K562 (cell line): Measurements from ENCODE around the gene GCNT4. TPM values are rescaled to one million over a fixed set of nuclear protein-coding genes. Genes with fewer than 3 reads are reported as not detected.

Source experiments
- ATAC-seq: fragments of 200-7000 bp; cut with Tn5 transposase; 3 replicates; pipeline ENCODE4 v1.9.1; 2020; ENCODE audit warnings: moderate library complexity
- BruUV-seq: library from RNA; stranded (reverse); fragments of 400-500 nt; replicated peaks from 2 replicates; lab custom pipeline; 2021; lab: Mats Ljungman, UMichigan
- CTCF ChIA-PET: fragments of 300-600 bp; formaldehyde crosslinking; extraction: SDS; loops from one replicate; lab custom pipeline; 2021; ENCODE audit warnings: low intra/inter-chr PET ratio; lab: Yijun Ruan, JAX
- POLR2A ChIA-PET: fragments of 300-600, 350-650 bp; sonication (Branson Sonifier 250); formaldehyde crosslinking; extraction: SDS; loops from one replicate; lab custom pipeline; 2021; ENCODE audit warnings: antibody characterized with exemption, inconsistent platforms; lab: Yijun Ruan, JAX
- DNase-seq, 4 experiments: peaks; one replicate each; pipeline versions ENCODE4 v3.0.0 to v3.0.0-alpha.2; 2011 to 2018; ENCODE audit warnings: low spot score in 3 of 4, mixed read lengths in 3 of 4; ENCODE audit errors: extremely low read depth in 1 of 4
- FAIRE-seq: peaks from 2 replicates; lab custom pipeline; 2011; peaks lifted over from hg19 to GRCh38; lab: Jason Lieb, UNC
- H2AFZ ChIP-seq: 2 replicates; pipeline ENCODE4 v1.6.0; 2011; ENCODE audit warnings: low read depth, low read length, control low read depth, inconsistent platforms
- H3K27ac ChIP-seq: fragments of 200-600 bp; 3 replicates; pipeline ENCODE4 v1.8.0; 2011; ENCODE audit warnings: low read depth, mild to moderate bottlenecking, control low read depth, inconsistent platforms, low read length, moderate library complexity, mixed read lengths; ENCODE audit errors: extremely low read depth
- H3K27me3 ChIP-seq, 2 experiments: fragments of 300-600 bp in 1 of 2; 2 replicates in 1 of 2; 3 replicates in 1 of 2; pipeline versions ENCODE4 v1.6.0 to v1.8.0; 2011; ENCODE audit warnings: inconsistent platforms in 2 of 2, low read length in 2 of 2, mild to moderate bottlenecking in 1 of 2, mixed read lengths in 1 of 2, moderate library complexity in 1 of 2; ENCODE audit not compliant: control insufficient read depth in 2 of 2, insufficient read depth in 2 of 2
- H3K36me3 ChIP-seq: fragments of 300-600 bp; 3 replicates; pipeline ENCODE4 v1.8.0; 2011; ENCODE audit warnings: mild to moderate bottlenecking, low read length, inconsistent platforms; ENCODE audit not compliant: control insufficient read depth, insufficient read depth
- H3K4me1 ChIP-seq, 2 experiments: fragments of 200-600 bp in 1 of 2; replicated peaks in 1 of 2; 2 replicates in 1 of 2; 3 replicates in 1 of 2; pipeline versions ENCODE4 v1.5.1 to v1.8.0; 2011; ENCODE audit warnings: inconsistent platforms in 2 of 2, low read length in 2 of 2, mild to moderate bottlenecking in 1 of 2, mixed read lengths in 1 of 2, moderate library complexity in 1 of 2; ENCODE audit not compliant: control insufficient read depth in 2 of 2, insufficient read depth in 2 of 2
- H3K4me2 ChIP-seq: 2 replicates; pipeline ENCODE4 v1.6.1; 2011; ENCODE audit warnings: low read length, control low read depth, inconsistent platforms, mixed read lengths; ENCODE audit not compliant: insufficient read depth
- H3K4me3 ChIP-seq: fragments of 200-600 bp; sonication (generic), shearing (Covaris generic); 2 replicates; pipeline ENCODE4 v1.5.1; 2016; ENCODE audit warnings: control low read depth, inconsistent platforms
- H3K79me2 ChIP-seq: fragments of 200-600 bp; 3 replicates; pipeline ENCODE4 v1.8.0; 2011; ENCODE audit warnings: low read length, inconsistent platforms; ENCODE audit not compliant: control insufficient read depth, insufficient read depth
- H3K9ac ChIP-seq, 2 experiments: 2 replicates each; pipeline versions ENCODE4 v1.6.0 to v1.6.1; 2011; ENCODE audit warnings: low read depth in 2 of 2, low read length in 2 of 2, control low read depth in 1 of 2, inconsistent platforms in 1 of 2, mild to moderate bottlenecking in 1 of 2, mixed read lengths in 1 of 2; ENCODE audit not compliant: insufficient read depth in 1 of 2
- H3K9me1 ChIP-seq: one replicate; pipeline ENCODE4 v1.6.0; 2011; ENCODE audit warnings: inconsistent platforms, mild to moderate bottlenecking, low read length, moderate library complexity; ENCODE audit not compliant: control insufficient read depth, insufficient read depth
- H3K9me3 ChIP-seq: replicated peaks from 2 replicates; pipeline ENCODE4 v1.5.1; 2011; ENCODE audit warnings: low read depth, low read length, inconsistent platforms; ENCODE audit not compliant: control insufficient read depth, insufficient read depth
- H4K20me1 ChIP-seq: replicated peaks from 2 replicates; pipeline ENCODE4 v1.6.1; 2011; ENCODE audit warnings: low read length, inconsistent platforms, mixed read lengths; ENCODE audit not compliant: control insufficient read depth, insufficient read depth
- PHTF2 ChIP-seq: fragments of 250-450 bp; sonication (Bioruptor Pico); IDR thresholded peaks from 2 replicates; pipeline ENCODE4 v1.5.0; 2021; ENCODE audit warnings: mild to moderate bottlenecking
- PRPF4 ChIP-seq: fragments of 200-400 bp; formaldehyde crosslinking; IDR thresholded peaks from one replicate; pipeline ENCODE4 v1.6.1; 2017; ENCODE audit warnings: low read length, low read depth, mild to moderate bottlenecking; ENCODE audit not compliant: insufficient read depth, poor library complexity, severe bottlenecking
- PTRF ChIP-seq: fragments of 450-650 bp; IDR thresholded peaks from 2 replicates; pipeline ENCODE4 v1.6.1; 2016; ENCODE audit warnings: mild to moderate bottlenecking, missing genetic modification characterization, missing compliant biosample characterization
- RAD51 ChIP-seq: fragments of 450-650 bp; IDR thresholded peaks from 2 replicates; pipeline ENCODE4 v1.7.1; 2016; ENCODE audit warnings: low read depth, mild to moderate bottlenecking, borderline replicate concordance
- RB1 ChIP-seq: fragments of 450-650 bp; IDR thresholded peaks from 2 replicates; pipeline ENCODE4 v1.6.1; 2017; ENCODE audit warnings: low read depth, mild to moderate bottlenecking
- RBM34 ChIP-seq: fragments of 200-400 bp; formaldehyde crosslinking; IDR thresholded peaks from 2 replicates; pipeline ENCODE4 v1.6.1; 2018; ENCODE audit warnings: low read length, borderline replicate concordance; ENCODE audit not compliant: insufficient read depth
- SMC3 ChIP-seq: conservative IDR thresholded peaks from 2 replicates; pipeline ENCODE4 v1.6.1; 2011; ENCODE audit warnings: low read depth, low read length, improper control_type of control experiment; ENCODE audit not compliant: insufficient read depth
- ZNF830 ChIP-seq: fragments of 250-450 bp; sonication (Bioruptor Pico); IDR thresholded peaks from 2 replicates; pipeline ENCODE4 v1.5.0; 2021; ENCODE audit warnings: mild to moderate bottlenecking
- WGBS: fragments of 100-300 bp; shearing (Covaris generic); methylation state at CpG from one replicate; pipeline ENCODE4 v1.1.6; 2016; ENCODE audit warnings: low coverage, mixed read lengths; ENCODE audit not compliant: insufficient coverage; ENCODE audit errors: missing lambda C conversion rate; 5-methylcytosine and 5-hydroxymethylcytosine counted together
- in situ Hi-C: fragments of 300-500 bp; cut with MboI; formaldehyde crosslinking; loops from 4 replicates; pipeline ENCODE4 v1.15.0; 2018; ENCODE audit warnings: inconsistent platforms, mixed read lengths
- intact Hi-C: fragments of 100-400 bp; cut with micrococcal nuclease; formaldehyde crosslinking; loops from 2 replicates; pipeline ENCODE4 v1.14.2; 2022
- polyA plus RNA-seq, 8 experiments: library from polyadenylated mRNA; depleted of rRNA in 4 of 8; stranded (reverse) in 5 of 8; unstranded in 3 of 8; fragments of >200 nt; fragmentation: Nextera tagmentation in 2 of 8; fragmentation: Illumina TruSeq in 1 of 8; extraction: Ambion mirVana in 2 of 8; extraction: Trizol in 1 of 8; gene quantifications; 2 replicates each; pipeline versions ENCODE4 v1.2.1 to v1.2.3, GENCODE V29; 2011 to 2014; ENCODE audit warnings: inconsistent platforms in 1 of 8, missing spikeins in 1 of 8
- total RNA-seq, 7 experiments: library from RNA; depleted of rRNA in 6 of 7; stranded (reverse); fragments of >200 nt in 6 of 7; fragmentation: Illumina TruSeq in 2 of 7; extraction: Trizol in 2 of 7; gene quantifications; 2 replicates each; pipeline versions ENCODE4 v1.2.1 to v1.2.3, GENCODE V29; 2011 to 2021; ENCODE audit warnings: low replicate concordance in 1 of 7
- TF ChIP-seq, protein P1 (sequence below): fragments of 250-450 bp; sonication (Bioruptor Pico); IDR thresholded peaks from 2 replicates; pipeline ENCODE4 v1.5.1; 2021; ENCODE audit warnings: mild to moderate bottlenecking
- TF ChIP-seq, protein P2 (sequence below), 3 experiments: fragments of 200-800 bp in 1 of 3; sonication (Bioruptor generic) in 1 of 3; sonication (generic) in 1 of 3; formaldehyde crosslinking in 1 of 3; IDR thresholded peaks; 2 replicates each; pipeline versions ENCODE4 v1.6.1 to v1.8.0; 2016 to 2022; ENCODE audit warnings: mild to moderate bottlenecking in 2 of 3, missing compliant biosample characterization in 2 of 3, missing genetic modification characterization in 2 of 3, missing genetic modification reagents in 1 of 3
- TF ChIP-seq, protein P3 (sequence below): sonication (generic); formaldehyde crosslinking; IDR thresholded peaks from 2 replicates; pipeline ENCODE4 v1.8.1; 2023; ENCODE audit warnings: mild to moderate bottlenecking, missing genetic modification reagents
- TF ChIP-seq, protein P4 (sequence below): sonication (generic); formaldehyde crosslinking; IDR thresholded peaks from 2 replicates; pipeline ENCODE4 v1.8.1; 2022; ENCODE audit warnings: missing genetic modification reagents

GCNT4 gene
- total and polyA plus RNA-seq, 9 of the 15 experiments (the other 6 are each of a cell fraction or from before 2014, with no cell fraction given), result 0.01 TPM; not detected in 8

DNA sequence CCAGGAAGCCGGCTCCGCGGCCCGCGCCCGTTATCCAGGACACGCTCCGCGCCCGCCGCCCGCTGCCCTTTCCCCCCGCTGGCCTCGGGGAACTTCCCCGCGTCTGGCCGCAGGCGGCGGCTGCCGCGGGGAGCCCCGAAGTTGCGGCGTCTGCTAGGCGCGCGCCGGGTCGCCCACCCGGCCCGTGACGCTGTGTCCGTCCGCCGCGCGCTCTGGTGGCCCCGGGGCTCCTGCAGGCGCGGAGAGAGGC lies 621 bp upstream of the GCNT4 start:
- in situ Hi-C loops, result no loop called here

More for the DNA sequence above, 621 bp upstream of the GCNT4 start:
- Histone ChIP-seq H3K27me3 (peaks cover 19 to 39% of the 10 kb centered on the region in 2 experiments), H3K9ac (no peak overlapping the region), H2AFZ (no peak overlapping the region), H3K9me1 (no peaks in the 10 kb centered on the region), H3K79me2 (no peaks in the 10 kb centered on the region), H3K9me3 (no peaks in the 10 kb centered on the region), H3K4me1 (peaks cover 0 to 16% of the 10 kb centered on the region in 2 experiments; a peak in 3 of 5 replicates), H3K27ac (no peak overlapping the region), H3K36me3 (no peaks in the 10 kb centered on the region), H3K4me2 (no peak overlapping the region), H3K4me3 (no peak overlapping the region), H4K20me1 (no peaks in the 10 kb centered on the region)
- intact Hi-C loops, result no loop called here
- no peak for DNase-seq
- no peak for ATAC-seq
- no peak for FAIRE-seq
- WGBS, result 30% methylated on average over 11 of the region's 40 CpGs
- POLR2A ChIA-PET, result no interaction called here
- CTCF ChIA-PET, result no interaction called here
- TF ChIP-seq, protein P1, sequence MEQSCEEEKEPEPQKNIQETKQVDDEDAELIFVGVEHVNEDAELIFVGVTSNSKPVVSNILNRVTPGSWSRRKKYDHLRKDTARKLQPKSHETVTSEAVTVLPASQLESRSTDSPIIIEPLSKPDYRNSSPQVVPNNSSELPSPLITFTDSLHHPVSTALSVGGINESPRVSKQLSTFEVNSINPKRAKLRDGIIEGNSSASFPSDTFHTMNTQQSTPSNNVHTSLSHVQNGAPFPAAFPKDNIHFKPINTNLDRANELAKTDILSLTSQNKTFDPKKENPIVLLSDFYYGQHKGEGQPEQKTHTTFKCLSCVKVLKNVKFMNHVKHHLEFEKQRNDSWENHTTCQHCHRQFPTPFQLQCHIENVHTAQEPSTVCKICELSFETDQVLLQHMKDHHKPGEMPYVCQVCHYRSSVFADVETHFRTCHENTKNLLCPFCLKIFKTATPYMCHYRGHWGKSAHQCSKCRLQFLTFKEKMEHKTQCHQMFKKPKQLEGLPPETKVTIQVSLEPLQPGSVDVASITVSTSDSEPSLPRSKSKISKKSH (CRISPR knock-in tag), result no peak
- TF ChIP-seq, protein P2, sequence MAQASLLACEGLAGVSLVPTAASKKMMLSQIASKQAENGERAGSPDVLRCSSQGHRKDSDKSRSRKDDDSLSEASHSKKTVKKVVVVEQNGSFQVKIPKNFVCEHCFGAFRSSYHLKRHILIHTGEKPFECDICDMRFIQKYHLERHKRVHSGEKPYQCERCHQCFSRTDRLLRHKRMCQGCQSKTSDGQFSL (CRISPR knock-in tag; IDR thresholded peaks at IDR 0.05), result no peak
- TF ChIP-seq, protein P2 (tag; IDR thresholded peaks at IDR 0.05), result no peak
- TF ChIP-seq PHTF2 (CRISPR knock-in tag) (no peak), SMC3 (no peak), PRPF4 (no peak), RB1 (no peak), RAD51 (no peak), PTRF (tag) (no peak), ZNF830 (no peak), RBM34 (no peak)
- TF ChIP-seq, protein P3, sequence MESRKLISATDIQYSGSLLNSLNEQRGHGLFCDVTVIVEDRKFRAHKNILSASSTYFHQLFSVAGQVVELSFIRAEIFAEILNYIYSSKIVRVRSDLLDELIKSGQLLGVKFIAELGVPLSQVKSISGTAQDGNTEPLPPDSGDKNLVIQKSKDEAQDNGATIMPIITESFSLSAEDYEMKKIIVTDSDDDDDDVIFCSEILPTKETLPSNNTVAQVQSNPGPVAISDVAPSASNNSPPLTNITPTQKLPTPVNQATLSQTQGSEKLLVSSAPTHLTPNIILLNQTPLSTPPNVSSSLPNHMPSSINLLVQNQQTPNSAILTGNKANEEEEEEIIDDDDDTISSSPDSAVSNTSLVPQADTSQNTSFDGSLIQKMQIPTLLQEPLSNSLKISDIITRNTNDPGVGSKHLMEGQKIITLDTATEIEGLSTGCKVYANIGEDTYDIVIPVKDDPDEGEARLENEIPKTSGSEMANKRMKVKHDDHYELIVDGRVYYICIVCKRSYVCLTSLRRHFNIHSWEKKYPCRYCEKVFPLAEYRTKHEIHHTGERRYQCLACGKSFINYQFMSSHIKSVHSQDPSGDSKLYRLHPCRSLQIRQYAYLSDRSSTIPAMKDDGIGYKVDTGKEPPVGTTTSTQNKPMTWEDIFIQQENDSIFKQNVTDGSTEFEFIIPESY (CRISPR knock-in tag), result no peak
- TF ChIP-seq, protein P4, sequence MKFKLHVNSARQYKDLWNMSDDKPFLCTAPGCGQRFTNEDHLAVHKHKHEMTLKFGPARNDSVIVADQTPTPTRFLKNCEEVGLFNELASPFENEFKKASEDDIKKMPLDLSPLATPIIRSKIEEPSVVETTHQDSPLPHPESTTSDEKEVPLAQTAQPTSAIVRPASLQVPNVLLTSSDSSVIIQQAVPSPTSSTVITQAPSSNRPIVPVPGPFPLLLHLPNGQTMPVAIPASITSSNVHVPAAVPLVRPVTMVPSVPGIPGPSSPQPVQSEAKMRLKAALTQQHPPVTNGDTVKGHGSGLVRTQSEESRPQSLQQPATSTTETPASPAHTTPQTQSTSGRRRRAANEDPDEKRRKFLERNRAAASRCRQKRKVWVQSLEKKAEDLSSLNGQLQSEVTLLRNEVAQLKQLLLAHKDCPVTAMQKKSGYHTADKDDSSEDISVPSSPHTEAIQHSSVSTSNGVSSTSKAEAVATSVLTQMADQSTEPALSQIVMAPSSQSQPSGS (CRISPR knock-in tag), result no peak
- BruUV-seq, result no TSS peak
